ENCODE data around the gene ARHGAP44. TPM values are rescaled to one million over a fixed set of nuclear protein-coding genes. Genes with fewer than 3 reads are reported as not detected.
"Not testable (repeated sequence)": the region's sequence is repeated elsewhere in the genome, so short reads cannot be mapped to it uniquely, and the experiment has no call there.

The ARHGAP44 gene
- total RNA-seq, 4 donors from 2014 or later = 1.4 to 6.2 (median 2.1) TPM

DNA sequence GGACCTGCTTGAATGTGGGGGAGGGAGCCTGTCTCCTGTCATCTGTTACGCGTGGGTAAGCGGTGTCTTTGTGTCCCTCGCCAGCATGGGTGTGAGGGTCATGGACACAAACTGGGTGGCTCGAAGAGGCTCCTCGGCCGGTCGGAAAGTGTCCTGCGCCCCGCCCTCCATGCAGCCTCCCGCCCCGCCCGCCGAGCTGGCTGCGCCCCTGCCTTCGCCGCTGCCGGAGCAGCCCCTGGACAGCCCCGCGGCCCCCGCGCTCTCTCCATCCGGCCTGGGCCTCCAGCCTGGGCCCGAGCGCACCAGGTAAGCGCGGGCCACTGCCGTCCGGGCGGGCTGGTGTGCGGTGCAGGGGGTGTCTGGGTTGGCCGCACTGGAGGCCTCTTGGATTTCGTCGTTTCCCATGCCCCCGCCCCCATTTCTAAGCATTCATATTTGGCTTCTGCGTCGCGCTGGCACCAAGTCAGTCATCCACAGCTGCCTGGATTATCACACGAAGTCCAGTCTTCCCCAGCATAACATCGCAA is 184.8 kb downstream of the ARHGAP44 start:
- in situ Hi-C loops (cut with MboI; ENCODE audit: low sequenced_read_pairs in 4 of 4) (no loop called here), intact Hi-C loops (cut with DNase I; ENCODE audit: low total_unique reads) (no loop called here)
- Histone ChIP-seq H3K27me3 (peaks cover 0 to 3% (median 0%) of the 10 kb centered on the region in 3 donors), H3K36me3 (no peaks in the 10 kb centered on the region), H3K4me3 (peak overlapping the region; percentile 29 to 43 (median 32)), H3K9me3 (no peaks in the 10 kb centered on the region), H3K4me1 (peaks cover 3 to 10% of the 10 kb centered on the region in 2 donors), H3K27ac (no peak overlapping the region)
- ATAC-seq (peak in 1 of 2 donors; percentile 41), DNase-seq (no peak)
- TF ChIP-seq POLR2A (IDR thresholded peaks at IDR 0.05) = no peak
- TF ChIP-seq, protein P1, sequence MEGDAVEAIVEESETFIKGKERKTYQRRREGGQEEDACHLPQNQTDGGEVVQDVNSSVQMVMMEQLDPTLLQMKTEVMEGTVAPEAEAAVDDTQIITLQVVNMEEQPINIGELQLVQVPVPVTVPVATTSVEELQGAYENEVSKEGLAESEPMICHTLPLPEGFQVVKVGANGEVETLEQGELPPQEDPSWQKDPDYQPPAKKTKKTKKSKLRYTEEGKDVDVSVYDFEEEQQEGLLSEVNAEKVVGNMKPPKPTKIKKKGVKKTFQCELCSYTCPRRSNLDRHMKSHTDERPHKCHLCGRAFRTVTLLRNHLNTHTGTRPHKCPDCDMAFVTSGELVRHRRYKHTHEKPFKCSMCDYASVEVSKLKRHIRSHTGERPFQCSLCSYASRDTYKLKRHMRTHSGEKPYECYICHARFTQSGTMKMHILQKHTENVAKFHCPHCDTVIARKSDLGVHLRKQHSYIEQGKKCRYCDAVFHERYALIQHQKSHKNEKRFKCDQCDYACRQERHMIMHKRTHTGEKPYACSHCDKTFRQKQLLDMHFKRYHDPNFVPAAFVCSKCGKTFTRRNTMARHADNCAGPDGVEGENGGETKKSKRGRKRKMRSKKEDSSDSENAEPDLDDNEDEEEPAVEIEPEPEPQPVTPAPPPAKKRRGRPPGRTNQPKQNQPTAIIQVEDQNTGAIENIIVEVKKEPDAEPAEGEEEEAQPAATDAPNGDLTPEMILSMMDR (IDR thresholded peaks at IDR 0.05 in 4 of 5, conservative IDR thresholded peaks at IDR 0.05 in 1 of 5) = no peak

DNA sequence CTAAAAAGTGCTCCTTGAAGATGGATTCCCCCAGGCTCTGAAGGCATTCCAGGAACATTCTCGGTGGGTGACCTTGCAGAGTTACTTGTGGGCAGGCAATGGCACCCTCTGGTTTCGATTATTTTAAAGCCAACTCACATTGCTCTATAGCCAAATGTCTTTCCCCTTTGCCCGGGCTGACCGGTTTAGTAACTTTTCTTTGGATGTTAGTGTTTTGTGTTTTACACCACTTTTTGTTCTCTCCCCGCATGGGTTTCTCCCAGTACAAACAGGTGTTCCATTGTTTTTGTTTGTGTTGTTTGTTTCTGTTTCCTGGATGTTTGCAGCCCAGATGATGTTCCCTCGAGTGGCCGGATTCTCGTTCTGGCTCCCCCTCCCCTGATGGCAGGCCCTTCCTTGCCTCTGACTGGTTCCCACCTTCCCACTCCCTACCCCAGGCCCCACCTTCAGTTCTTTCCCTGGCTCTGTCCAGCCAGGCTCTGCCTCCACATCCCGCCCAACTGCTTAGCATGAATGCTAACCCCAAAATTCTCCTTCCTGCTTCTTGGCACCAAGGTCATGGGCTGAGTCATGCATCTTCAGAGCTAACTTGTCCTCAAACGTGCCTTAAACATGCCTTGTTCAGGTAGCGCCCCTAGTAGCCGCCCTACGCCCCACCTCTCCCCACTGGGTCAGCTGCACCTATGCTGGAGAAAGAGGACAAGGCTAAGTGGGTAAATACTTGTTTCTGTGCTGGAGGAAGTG is 187.9 kb downstream of the ARHGAP44 start:
- intact Hi-C loops (cut with DNase I; ENCODE audit: low total_unique reads) = no loop called here

DNA sequence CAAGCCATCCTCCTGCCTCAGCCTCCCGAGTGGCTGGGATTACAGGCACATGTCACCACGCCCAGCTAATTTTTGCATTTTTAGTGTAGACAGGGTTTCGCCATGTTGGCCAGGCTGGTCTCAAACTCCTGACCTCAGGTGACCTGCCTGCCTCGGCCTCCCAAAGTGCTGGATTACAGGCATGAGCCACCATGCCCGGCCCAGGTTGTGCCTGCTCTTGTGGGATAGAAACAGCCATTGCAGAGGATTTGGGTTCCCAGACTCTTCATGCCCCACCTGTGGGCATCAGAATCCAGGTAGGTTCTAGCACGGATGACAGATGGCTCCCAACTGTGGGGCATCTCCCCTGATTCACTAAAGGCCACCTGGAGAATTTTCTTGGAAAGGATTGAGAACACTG is 189.5 kb downstream of the ARHGAP44 start:
- H3K4me1 ChIP-seq; in situ Hi-C loops (cut with MboI; ENCODE audit: low sequenced_read_pairs in 4 of 4); H3K9me3 ChIP-seq; H3K27ac ChIP-seq; H3K36me3 ChIP-seq; intact Hi-C loops (cut with DNase I; ENCODE audit: low total_unique reads); H3K27me3 ChIP-seq; H3K4me3 ChIP-seq; DNase-seq; ATAC-seq: not testable (repeated sequence)

More for the DNA sequence above, 187.9 kb downstream of the ARHGAP44 start:
- ATAC-seq (no peak), DNase-seq (no peak)
- no peak overlapping the region for H3K4me3 ChIP-seq
- H3K27ac ChIP-seq = no peak overlapping the region
- in situ Hi-C loops (cut with MboI; ENCODE audit: low sequenced_read_pairs in 4 of 4) = no loop called here
- H3K9me3 ChIP-seq = no peaks in the 10 kb centered on the region
- H3K36me3 ChIP-seq = no peaks in the 10 kb centered on the region
- peaks cover 3 to 10% of the 10 kb centered on the region in 2 donors for H3K4me1 ChIP-seq
- no peak for TF ChIP-seq POLR2A (IDR thresholded peaks at IDR 0.05)
- TF ChIP-seq, protein P1 (IDR thresholded peaks at IDR 0.05 in 4 of 5, conservative IDR thresholded peaks at IDR 0.05 in 1 of 5) = no peak
- H3K27me3 ChIP-seq = peaks cover 0 to 3% (median 0%) of the 10 kb centered on the region in 3 donors

DNA sequence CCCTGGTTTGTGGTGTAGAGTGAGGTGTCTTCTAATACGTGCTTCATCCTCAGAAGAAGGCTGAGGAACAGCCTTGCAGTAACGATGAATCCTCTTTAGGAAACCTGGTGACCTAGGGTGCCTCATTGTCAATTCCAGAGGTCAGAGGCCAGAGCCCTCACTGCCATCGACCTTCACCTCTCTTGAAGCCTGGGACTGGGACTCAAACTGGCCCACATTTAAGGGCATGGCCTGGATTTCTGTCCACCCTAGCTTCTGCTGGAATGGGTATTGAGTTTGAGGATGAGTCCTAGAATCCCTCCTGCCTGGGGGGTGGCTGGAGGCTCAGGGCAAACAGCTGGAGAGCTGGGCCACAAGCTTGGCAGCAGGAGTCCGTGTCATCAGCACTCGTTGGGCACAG is 189.9 kb downstream of the ARHGAP44 start:
- ATAC-seq = no peak
- in situ Hi-C loops (cut with MboI; ENCODE audit: low sequenced_read_pairs in 4 of 4) (no loop called here), intact Hi-C loops (cut with DNase I; ENCODE audit: low total_unique reads) (no loop called here)
- Histone ChIP-seq H3K36me3 (no peaks in the 10 kb centered on the region), H3K4me1 (peaks cover 0 to 3% of the 10 kb centered on the region in 2 donors), H3K9me3 (no peaks in the 10 kb centered on the region), H3K27me3 (peaks cover 0 to 2% (median 1%) of the 10 kb centered on the region in 3 donors), H3K4me3 (no peak overlapping the region), H3K27ac (no peak overlapping the region)
- DNase-seq = no peak
- TF ChIP-seq POLR2A (IDR thresholded peaks at IDR 0.05) = no peak
- TF ChIP-seq, protein P1 (IDR thresholded peaks at IDR 0.05 in 4 of 5, conservative IDR thresholded peaks at IDR 0.05 in 1 of 5) = no peak

DNA sequence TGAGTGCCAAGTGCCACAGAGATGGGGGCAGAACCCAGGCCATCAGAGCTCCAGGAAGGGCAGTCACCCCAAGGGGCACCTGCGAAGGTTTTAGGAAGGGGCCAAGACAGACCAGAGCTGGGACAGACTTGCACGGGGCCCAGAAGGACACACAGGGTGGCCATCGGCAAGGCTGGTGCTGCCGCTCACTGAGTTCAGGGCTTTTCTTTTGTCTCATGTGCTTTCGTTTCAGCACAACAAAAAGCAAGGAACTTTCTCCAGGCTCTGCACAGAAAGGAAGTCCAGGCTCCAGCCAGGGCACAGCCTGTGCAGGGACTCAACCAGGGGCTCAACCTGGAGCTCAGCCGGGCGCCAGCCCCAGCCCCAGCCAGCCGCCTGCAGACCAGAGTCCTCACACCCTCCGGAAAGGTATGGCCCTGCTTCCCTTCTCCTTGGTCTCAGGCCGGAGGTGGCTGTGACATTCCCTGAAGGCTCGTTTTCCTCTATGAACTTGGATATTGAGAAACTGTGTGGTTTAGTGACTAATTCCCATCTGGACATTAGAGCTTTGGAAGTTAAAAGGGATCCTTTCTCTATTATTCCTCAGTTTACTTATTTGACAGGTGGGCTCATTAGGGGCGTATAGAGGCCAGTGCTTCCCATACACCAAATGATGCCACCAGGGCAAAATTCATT is 190.7 kb downstream of the ARHGAP44 start:
- no peak overlapping the region for H3K4me3 ChIP-seq
- no peak for ATAC-seq
- no peak overlapping the region for H3K27ac ChIP-seq
- no peak for DNase-seq
- in situ Hi-C loops (cut with MboI; ENCODE audit: low sequenced_read_pairs in 4 of 4) = no loop called here
- H3K9me3 ChIP-seq = no peaks in the 10 kb centered on the region
- H3K4me1 ChIP-seq = peaks cover 0 to 3% of the 10 kb centered on the region in 2 donors
- TF ChIP-seq, protein P1 (IDR thresholded peaks at IDR 0.05 in 4 of 5, conservative IDR thresholded peaks at IDR 0.05 in 1 of 5) = no peak
- TF ChIP-seq POLR2A (IDR thresholded peaks at IDR 0.05) = no peak
- H3K27me3 ChIP-seq = peaks cover 0 to 2% (median 0%) of the 10 kb centered on the region in 3 donors
- no peaks in the 10 kb centered on the region for H3K36me3 ChIP-seq
- intact Hi-C loops (cut with DNase I; ENCODE audit: low total_unique reads) = no loop called here

Measured in gastrocnemius medialis (tissue), 4 donors.